Measurements from ENCODE around the gene HORMAD2. TPM values are rescaled to one million over a fixed set of nuclear protein-coding genes. Genes with fewer than 3 reads are reported as not detected.
A peak's percentile ranks its signal among the peaks of the same experiment; 100 is the strongest.

The HORMAD2 gene
- total RNA-seq, 1 donor from 2014 or later, result not detected

DNA sequence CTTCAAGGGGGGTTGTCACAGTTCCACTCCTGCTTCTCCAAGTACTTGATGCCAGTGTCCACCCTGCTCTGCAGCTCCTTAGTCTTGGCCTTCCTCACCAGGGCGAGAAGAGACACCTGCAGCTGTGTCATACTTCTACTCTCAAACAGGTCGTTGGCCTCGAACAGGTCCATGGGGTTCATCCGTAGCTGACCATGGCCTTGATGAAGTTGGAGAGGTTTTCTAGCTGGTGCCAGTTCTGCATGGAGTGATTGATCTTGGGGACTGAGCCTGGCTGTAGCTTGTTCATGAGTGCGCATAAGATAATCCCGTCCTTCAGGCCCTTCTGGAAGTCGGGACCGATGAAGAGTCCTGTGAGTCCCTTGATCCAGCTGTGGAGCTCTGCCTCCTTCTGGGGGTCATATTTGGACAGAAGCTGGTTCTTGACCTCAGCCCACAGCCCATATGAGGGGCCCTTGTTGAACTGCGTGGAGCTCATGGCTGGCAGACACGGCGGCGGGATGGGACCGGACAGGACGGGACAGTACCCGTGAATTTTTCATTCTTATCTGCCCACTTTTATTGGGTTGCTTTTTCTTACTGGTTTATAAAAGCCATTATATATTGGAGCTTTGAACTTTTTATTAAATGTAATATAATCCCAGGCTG is 33.4 kb upstream of the HORMAD2 start:
- Histone ChIP-seq H3K9me3 (replicated peaks) (no peaks in the 10 kb centered on the region), H3K4me3 (no peak overlapping the region), H3K36me3 (no peaks in the 10 kb centered on the region), H3K4me1 (no peaks in the 10 kb centered on the region), H3K27me3 (ENCODE audit: low read depth) (no peaks in the 10 kb centered on the region), H3K27ac (replicated peaks) (no peak overlapping the region)
- no peak for DNase-seq
- intact Hi-C loops (cut with micrococcal nuclease), result no loop called here
- TF ChIP-seq, protein P1, sequence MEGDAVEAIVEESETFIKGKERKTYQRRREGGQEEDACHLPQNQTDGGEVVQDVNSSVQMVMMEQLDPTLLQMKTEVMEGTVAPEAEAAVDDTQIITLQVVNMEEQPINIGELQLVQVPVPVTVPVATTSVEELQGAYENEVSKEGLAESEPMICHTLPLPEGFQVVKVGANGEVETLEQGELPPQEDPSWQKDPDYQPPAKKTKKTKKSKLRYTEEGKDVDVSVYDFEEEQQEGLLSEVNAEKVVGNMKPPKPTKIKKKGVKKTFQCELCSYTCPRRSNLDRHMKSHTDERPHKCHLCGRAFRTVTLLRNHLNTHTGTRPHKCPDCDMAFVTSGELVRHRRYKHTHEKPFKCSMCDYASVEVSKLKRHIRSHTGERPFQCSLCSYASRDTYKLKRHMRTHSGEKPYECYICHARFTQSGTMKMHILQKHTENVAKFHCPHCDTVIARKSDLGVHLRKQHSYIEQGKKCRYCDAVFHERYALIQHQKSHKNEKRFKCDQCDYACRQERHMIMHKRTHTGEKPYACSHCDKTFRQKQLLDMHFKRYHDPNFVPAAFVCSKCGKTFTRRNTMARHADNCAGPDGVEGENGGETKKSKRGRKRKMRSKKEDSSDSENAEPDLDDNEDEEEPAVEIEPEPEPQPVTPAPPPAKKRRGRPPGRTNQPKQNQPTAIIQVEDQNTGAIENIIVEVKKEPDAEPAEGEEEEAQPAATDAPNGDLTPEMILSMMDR (IDR thresholded peaks at IDR 0.05; ENCODE audit: borderline replicate concordance), result no peak

DNA sequence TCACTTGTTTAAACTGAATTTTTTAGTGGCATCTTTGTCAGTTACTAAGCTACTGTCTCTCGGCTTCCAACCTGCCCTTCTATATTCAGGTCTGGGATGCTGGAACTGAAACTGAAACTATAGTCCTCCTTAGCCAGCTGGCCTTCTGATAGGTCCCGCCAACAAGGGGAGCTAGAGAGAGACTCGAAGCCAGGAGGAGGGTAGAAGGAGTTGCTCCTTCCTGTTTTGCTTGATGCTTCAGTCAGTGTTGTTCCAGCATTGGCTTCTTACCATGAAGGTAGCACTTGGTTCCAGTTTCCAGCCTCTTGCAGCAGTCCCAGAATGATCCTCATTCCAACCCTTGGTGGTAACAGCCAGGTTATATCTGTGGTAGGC is 32.9 kb upstream of the HORMAD2 start:
- no peaks in the 10 kb centered on the region for H3K27me3 ChIP-seq (ENCODE audit: low read depth)
- H3K9me3 ChIP-seq (replicated peaks), result no peaks in the 10 kb centered on the region
- no peaks in the 10 kb centered on the region for H3K36me3 ChIP-seq
- TF ChIP-seq, protein P1 (IDR thresholded peaks at IDR 0.05; ENCODE audit: borderline replicate concordance), result no peak
- intact Hi-C loops (cut with micrococcal nuclease), result no loop called here
- no peak overlapping the region for H3K4me3 ChIP-seq
- no peak for DNase-seq
- no peak overlapping the region for H3K27ac ChIP-seq (replicated peaks)
- H3K4me1 ChIP-seq, result no peaks in the 10 kb centered on the region

DNA sequence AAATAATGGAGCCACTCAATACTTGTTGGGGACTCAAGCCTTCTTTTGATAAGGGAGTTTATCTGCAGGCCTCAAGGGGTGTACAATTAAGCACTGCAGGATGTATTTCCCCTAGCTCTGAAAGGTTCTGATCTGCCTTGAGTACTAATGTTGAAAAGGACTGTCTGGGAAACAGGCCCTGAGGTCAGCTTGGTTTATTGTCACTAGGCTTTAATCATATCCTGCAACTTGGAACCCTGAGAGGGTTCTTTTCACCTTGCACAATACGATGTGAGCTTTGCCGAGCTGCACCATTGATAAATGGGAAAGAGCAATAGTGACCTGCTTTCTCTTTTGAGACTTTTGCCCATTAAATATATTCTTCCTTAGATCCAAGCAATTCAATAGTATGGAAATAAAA is 31.6 kb upstream of the HORMAD2 start:
- TF ChIP-seq, protein P1 (IDR thresholded peaks at IDR 0.05; ENCODE audit: borderline replicate concordance), result no peak
- DNase-seq, result no peak
- Histone ChIP-seq H3K4me3 (no peak overlapping the region), H3K27ac (replicated peaks) (no peak overlapping the region), H3K36me3 (no peaks in the 10 kb centered on the region), H3K27me3 (ENCODE audit: low read depth) (no peaks in the 10 kb centered on the region), H3K4me1 (no peaks in the 10 kb centered on the region), H3K9me3 (replicated peaks) (no peaks in the 10 kb centered on the region)
- intact Hi-C loops (cut with micrococcal nuclease), result no loop called here

DNA sequence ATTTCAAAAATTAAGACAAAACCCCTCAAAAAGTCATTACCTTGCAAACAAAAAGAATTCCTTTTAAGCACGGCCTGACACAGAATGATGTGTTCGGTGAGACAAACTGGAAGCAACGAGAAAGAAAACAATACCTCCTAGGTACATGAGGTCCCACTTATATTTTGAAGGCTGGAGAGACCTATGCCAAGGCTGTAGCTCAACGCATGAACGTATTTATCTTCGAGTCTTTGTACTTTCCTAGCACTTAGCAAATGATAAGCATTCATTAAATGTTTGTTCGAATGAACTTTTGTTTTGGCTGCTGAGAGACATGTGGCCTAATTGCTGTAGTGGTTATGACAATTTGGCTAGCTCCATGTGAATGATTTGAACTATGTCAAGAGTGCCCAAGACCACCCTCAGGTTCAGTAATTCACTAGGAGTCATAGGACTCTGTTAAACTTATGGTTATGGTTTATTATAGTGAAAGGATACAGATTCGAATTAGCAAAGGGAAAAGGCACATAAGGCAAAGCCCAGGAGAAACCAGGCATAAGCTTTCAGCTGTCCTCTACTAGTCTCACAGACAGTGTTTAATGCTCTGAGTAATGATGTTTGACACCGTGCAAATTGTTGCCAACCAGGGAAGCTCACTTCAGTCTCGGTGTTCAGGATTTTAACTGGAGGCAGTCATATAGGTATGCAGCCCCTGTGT is 26.0 kb upstream of the HORMAD2 start:
- peaks cover 14% of the 10 kb centered on the region for H3K4me1 ChIP-seq
- intact Hi-C loops (cut with micrococcal nuclease), result no loop called here
- H3K27ac ChIP-seq (replicated peaks), result peak overlapping the region; percentile 28
- H3K36me3 ChIP-seq, result no peaks in the 10 kb centered on the region
- no peaks in the 10 kb centered on the region for H3K27me3 ChIP-seq (ENCODE audit: low read depth)
- DNase-seq, result no peak
- H3K9me3 ChIP-seq (replicated peaks), result peaks cover 16% of the 10 kb centered on the region
- TF ChIP-seq, protein P1 (IDR thresholded peaks at IDR 0.05; ENCODE audit: borderline replicate concordance), result no peak
- H3K4me3 ChIP-seq, result no peak overlapping the region

DNA sequence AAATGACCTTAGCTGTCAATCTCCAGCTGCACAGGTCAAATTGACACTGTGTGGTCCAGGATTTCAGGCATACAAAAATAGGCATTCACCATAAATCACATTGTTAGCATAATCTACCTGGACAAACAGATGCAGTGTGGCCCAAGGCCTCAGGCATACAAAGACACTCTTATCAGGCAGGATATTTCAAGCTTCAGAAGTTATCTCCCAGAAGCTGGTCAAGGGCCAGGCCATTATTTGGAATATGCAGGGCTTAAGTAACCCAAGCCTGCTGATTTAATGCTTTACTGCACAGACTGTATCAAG is 25.5 kb upstream of the HORMAD2 start:
- TF ChIP-seq, protein P1 (IDR thresholded peaks at IDR 0.05; ENCODE audit: borderline replicate concordance), result no peak
- no peaks in the 10 kb centered on the region for H3K27me3 ChIP-seq (ENCODE audit: low read depth)
- DNase-seq, result no peak
- no peak overlapping the region for H3K4me3 ChIP-seq
- peaks cover 14% of the 10 kb centered on the region for H3K4me1 ChIP-seq
- peaks cover 16% of the 10 kb centered on the region for H3K9me3 ChIP-seq (replicated peaks)
- no peaks in the 10 kb centered on the region for H3K36me3 ChIP-seq
- H3K27ac ChIP-seq (replicated peaks), result no peak overlapping the region
- intact Hi-C loops (cut with micrococcal nuclease), result no loop called here

All from left ventricle myocardium inferior (tissue), 1 donor.